Gastroesophageal sphincter (tissue), 3 donors: Measurements from ENCODE around the gene GSG1L.

Source experiments
- POLR2A ChIP-seq, 2 donors: fragments of 450-650 bp; IDR thresholded peaks; one replicate each; pipeline ENCODE4 v1.6.1; 2017; ENCODE audit warnings: antibody characterized with exemption in 2 of 2, mild to moderate bottlenecking in 2 of 2, moderate library complexity in 1 of 2
- POLR2AphosphoS5 ChIP-seq: sonication (generic); formaldehyde crosslinking; IDR thresholded peaks from one replicate; pipeline ENCODE4 v1.6.1; 2017; ENCODE audit warnings: antibody characterized with exemption
- TF ChIP-seq, protein P1 (sequence below), 4 experiments: fragments of 200-600 bp in 2 of 4; fragments of 450-650 bp in 2 of 4; sonication (generic) in 1 of 4; IDR thresholded peaks; one replicate each; pipeline ENCODE4 v1.5.1; 2017 to 2019; ENCODE audit warnings: antibody characterized with exemption in 4 of 4, mild to moderate bottlenecking in 2 of 4, moderate library complexity in 2 of 4

DNA sequence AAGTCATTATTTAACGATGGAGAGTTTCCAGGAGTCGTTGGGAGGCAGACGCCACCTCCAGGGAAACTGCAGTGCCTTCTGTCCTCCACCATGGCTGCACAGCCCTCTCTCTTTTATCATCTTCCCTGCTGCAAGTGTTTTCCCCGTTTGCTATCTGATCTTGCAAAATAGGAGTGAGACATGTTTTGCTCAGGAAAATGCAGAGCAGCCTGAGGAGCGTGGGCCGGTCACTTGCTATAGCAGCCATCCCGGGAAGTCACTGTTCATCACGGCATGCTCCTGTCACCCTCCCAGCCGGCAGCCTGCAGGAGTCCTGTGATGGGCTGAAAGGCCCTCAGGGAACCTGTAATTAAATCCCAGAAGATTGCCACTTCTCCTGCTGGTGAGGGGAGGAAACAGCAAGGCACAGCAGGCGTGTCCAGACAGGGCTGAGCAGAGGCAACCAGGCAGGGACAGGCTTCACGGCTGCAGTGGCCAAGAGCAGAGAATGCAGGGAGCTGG, 143.1 kb downstream of the GSG1L start:
- TF ChIP-seq, protein P1, sequence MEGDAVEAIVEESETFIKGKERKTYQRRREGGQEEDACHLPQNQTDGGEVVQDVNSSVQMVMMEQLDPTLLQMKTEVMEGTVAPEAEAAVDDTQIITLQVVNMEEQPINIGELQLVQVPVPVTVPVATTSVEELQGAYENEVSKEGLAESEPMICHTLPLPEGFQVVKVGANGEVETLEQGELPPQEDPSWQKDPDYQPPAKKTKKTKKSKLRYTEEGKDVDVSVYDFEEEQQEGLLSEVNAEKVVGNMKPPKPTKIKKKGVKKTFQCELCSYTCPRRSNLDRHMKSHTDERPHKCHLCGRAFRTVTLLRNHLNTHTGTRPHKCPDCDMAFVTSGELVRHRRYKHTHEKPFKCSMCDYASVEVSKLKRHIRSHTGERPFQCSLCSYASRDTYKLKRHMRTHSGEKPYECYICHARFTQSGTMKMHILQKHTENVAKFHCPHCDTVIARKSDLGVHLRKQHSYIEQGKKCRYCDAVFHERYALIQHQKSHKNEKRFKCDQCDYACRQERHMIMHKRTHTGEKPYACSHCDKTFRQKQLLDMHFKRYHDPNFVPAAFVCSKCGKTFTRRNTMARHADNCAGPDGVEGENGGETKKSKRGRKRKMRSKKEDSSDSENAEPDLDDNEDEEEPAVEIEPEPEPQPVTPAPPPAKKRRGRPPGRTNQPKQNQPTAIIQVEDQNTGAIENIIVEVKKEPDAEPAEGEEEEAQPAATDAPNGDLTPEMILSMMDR (IDR thresholded peaks at IDR 0.05): no peak
- TF ChIP-seq POLR2AphosphoS5 (no peak), POLR2A (IDR thresholded peaks at IDR 0.05) (no peak)
